ENCODE data around the gene ETS2.

DNA sequence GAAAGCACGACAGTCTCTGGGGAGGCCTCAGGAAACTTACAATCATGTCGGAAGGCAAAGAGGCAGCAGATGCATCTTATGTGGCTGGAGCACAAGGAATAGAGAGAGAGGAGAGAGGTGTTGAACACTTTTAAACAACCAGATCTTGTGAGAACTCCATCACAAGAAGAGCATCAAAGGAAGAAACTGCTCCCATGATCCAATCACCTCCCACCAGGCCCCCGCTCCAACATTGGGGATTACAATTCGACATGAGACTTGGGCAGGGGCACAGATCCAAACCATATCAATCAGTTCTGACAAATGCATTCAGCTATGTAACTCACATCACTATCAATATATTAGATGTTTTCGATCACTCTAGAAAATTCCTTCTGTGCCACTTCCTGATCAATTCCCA is 37.6 kb downstream of the ETS2 start:
- TF ChIP-seq, protein P1, sequence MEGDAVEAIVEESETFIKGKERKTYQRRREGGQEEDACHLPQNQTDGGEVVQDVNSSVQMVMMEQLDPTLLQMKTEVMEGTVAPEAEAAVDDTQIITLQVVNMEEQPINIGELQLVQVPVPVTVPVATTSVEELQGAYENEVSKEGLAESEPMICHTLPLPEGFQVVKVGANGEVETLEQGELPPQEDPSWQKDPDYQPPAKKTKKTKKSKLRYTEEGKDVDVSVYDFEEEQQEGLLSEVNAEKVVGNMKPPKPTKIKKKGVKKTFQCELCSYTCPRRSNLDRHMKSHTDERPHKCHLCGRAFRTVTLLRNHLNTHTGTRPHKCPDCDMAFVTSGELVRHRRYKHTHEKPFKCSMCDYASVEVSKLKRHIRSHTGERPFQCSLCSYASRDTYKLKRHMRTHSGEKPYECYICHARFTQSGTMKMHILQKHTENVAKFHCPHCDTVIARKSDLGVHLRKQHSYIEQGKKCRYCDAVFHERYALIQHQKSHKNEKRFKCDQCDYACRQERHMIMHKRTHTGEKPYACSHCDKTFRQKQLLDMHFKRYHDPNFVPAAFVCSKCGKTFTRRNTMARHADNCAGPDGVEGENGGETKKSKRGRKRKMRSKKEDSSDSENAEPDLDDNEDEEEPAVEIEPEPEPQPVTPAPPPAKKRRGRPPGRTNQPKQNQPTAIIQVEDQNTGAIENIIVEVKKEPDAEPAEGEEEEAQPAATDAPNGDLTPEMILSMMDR (IDR thresholded peaks at IDR 0.05; ENCODE audit: low read length), result no peak
- TF ChIP-seq EZH2phosphoT487 (IDR thresholded peaks at IDR 0.05; ENCODE audit: low read length), result no peak
